ENCODE measurements around the gene TASP1.
"Not testable (repeated sequence)": the region's sequence is repeated elsewhere in the genome, so short reads cannot be mapped to it uniquely, and the experiment has no call there.

The TASP1 gene

DNA sequence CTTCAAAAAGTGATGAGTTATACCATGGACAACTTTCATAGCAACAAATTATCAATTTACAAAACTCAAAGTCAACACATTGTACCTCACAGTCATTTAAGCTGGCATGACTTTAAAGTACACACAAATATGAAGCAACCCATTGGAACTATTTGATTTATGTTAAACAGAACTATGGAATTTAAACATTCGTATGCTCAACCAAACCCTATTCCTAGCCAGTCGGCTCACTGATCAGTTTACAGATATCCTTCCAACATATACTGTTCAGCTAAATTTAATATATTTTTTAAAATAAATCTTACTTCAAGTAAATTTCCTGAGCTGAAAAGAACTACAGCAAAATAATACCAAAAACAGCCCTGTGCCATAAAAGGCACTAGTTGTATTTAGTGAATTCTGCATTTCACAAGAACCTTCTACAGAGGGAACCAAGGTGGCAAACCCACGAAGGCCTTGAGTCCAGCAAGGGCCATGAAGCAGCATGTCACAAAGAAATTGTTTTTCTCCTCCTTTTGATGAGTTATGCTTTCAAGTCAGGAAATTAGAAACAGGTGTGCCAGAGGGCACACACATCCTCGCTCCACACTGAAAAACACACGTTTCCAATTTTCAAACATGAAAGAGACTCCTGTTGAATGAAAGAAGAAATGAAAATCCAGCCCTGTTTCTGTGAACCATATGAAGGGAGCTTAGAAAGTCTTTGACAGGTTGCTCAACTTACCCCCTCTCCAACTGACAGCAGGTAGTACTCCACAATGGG is 122.8 kb downstream of the TASP1 start:
- Histone ChIP-seq H3K27ac (no peak overlapping the region), H3K4me3 (no peak overlapping the region)

GRCh38 chr20:13515291-13515690 is 123.4 kb downstream of the TASP1 start:
- H3K4me3 ChIP-seq, result no peak overlapping the region
- no peak overlapping the region for H3K27ac ChIP-seq

GRCh38 chr20:13510837-13511488 is 127.8 kb downstream of the TASP1 start:
- no peak overlapping the region for H3K4me3 ChIP-seq
- no peak overlapping the region for H3K27ac ChIP-seq

GRCh38 chr20:13507646-13508045 is 131.1 kb downstream of the TASP1 start:
- no peak overlapping the region for H3K27ac ChIP-seq
- no peak overlapping the region for H3K4me3 ChIP-seq

- no peak overlapping the region for H3K27ac ChIP-seq
- no peak overlapping the region for H3K4me3 ChIP-seq
Measured at GRCh38 chr20:13501500-13501899, 137.2 kb downstream of the TASP1 start.

GRCh38 chr20:13494019-13494418 is 144.7 kb downstream of the TASP1 start:
- Histone ChIP-seq H3K27ac (peak overlapping the region in 2 of 21 experiments; percentile 19 to 29), H3K4me3 (no peak overlapping the region)

GRCh38 chr20:13493143-13493542 is 145.6 kb downstream of the TASP1 start:
- no peak overlapping the region for H3K4me3 ChIP-seq
- H3K27ac ChIP-seq, result peak overlapping the region in 6 of 21 experiments; percentile 2 to 64 (median 32)

DNA sequence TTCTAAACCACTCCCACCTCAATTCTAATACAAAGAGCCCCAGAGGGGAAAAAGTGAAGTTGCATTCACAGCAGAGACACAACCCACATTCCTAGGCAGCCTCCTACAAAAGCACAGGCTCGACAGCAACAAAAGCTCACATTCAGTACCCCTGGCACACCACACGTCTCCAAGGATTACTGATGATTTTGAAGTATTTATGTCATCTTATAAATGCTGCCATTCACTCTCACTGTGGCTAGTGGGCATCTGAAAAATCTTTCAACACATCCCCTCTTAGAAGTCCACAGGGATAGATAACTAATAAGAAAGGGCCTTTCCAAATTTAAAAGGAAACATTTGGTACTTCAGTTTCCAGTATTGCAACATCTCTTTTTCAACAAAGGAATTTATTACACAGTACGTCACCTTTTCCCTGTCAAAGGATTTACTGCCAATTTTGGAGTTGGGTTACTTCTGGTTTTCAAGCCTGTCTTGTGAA is 146.7 kb downstream of the TASP1 start:
- Histone ChIP-seq H3K27ac (peak overlapping the region in 8 of 21 experiments; percentile 14 to 59 (median 50)), H3K4me3 (no peak overlapping the region)

- Histone ChIP-seq H3K4me3 (no peak overlapping the region), H3K27ac (no peak overlapping the region)
Measured at GRCh38 chr20:13487202-13487601, 151.5 kb downstream of the TASP1 start.

- Histone ChIP-seq H3K4me3 (no peak overlapping the region), H3K27ac (no peak overlapping the region)
Measured at GRCh38 chr20:13486694-13487093, 152.0 kb downstream of the TASP1 start.

DNA sequence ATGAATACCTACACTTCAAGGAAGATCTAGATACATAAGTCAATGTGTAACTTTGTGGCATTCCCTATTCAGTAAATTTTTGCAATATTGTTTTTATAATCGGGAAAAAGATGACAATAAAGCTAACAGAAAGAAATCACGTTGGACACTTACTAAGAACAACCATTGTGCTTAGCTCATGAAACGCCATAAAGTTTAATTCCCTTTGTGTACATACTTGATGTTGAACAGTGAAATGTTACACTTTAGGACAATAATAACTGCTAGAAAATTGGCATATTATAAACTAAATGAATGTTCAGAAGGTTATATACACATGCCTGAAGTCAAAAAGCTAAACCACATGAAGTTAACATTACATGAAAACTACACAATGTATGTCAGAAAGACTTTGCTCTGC is 153.2 kb downstream of the TASP1 start:
- Histone ChIP-seq H3K4me3 (no peak overlapping the region), H3K27ac (no peak overlapping the region)

- not testable (repeated sequence) for H3K4me3 ChIP-seq, H3K27ac ChIP-seq
Measured at GRCh38 chr20:13485019-13485418, 153.7 kb downstream of the TASP1 start.

- H3K27ac ChIP-seq, H3K4me3 ChIP-seq: not testable (repeated sequence)
Measured at GRCh38 chr20:13483472-13483871, 155.3 kb downstream of the TASP1 start.

DNA sequence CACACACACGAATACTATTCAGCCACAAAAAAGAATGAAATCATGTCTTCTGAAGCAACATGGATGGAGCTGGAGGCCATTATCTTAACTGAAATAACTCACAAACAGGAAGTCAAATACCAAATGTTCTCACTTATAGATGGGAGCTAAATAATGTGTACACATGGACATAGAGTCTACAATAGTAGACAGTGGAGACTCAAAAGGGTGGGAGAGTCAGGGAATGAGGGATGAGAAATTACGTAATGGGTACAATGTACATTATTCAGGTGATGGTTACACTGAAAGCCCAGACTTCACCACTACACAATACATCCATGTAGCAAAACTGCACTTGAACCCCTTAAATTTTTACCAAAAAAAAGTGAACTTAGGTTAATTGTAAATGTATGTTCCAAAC is 160.4 kb downstream of the TASP1 start:
- H3K27ac ChIP-seq, result no peak overlapping the region
- no peak overlapping the region for H3K4me3 ChIP-seq

DNA sequence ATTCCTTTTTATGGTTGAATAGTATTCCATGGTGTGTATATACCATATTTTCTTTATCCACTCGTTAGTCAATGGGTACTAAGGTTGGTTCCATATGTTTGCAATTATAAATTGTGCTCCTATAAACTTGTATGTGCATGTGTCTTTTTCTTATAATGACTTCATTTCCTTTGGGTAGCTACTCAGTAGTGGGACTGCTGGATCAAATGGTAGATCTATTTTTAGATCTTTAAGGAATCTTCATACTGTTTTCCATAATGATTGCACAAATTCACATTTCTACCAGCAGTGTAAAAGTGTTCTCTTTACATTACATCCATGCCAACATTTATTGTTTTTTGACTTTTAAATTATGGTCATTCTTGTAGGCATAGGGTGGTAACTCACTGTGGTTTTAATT is 164.3 kb downstream of the TASP1 start:
- Histone ChIP-seq H3K4me3 (no peak overlapping the region), H3K27ac (no peak overlapping the region)

- Histone ChIP-seq H3K4me3 (no peak overlapping the region), H3K27ac (no peak overlapping the region)
Measured at GRCh38 chr20:13469262-13469661, 169.5 kb downstream of the TASP1 start.

DNA sequence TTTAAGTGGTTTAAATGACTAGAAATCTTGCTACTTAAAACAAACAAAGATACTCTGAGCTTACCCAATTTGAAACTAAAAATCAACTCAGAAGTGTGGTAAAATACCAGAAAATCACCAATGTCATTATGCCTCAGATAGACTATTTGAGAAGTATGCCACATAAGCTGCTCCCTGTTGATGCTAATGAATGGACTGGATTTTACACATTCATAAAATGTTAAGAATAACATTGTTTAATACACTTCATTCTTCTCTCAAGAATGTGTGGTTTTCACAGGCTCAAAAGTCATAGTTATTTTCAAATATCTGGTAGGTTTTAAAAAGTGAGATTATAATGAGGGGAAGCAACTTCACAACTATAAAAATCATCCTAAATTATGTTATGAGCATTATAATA is 170.6 kb downstream of the TASP1 start:
- H3K27ac ChIP-seq, result no peak overlapping the region
- no peak overlapping the region for H3K4me3 ChIP-seq

- no peak overlapping the region for H3K4me3 ChIP-seq
- H3K27ac ChIP-seq, result no peak overlapping the region
Measured at GRCh38 chr20:13464702-13465101, 174.0 kb downstream of the TASP1 start.

DNA sequence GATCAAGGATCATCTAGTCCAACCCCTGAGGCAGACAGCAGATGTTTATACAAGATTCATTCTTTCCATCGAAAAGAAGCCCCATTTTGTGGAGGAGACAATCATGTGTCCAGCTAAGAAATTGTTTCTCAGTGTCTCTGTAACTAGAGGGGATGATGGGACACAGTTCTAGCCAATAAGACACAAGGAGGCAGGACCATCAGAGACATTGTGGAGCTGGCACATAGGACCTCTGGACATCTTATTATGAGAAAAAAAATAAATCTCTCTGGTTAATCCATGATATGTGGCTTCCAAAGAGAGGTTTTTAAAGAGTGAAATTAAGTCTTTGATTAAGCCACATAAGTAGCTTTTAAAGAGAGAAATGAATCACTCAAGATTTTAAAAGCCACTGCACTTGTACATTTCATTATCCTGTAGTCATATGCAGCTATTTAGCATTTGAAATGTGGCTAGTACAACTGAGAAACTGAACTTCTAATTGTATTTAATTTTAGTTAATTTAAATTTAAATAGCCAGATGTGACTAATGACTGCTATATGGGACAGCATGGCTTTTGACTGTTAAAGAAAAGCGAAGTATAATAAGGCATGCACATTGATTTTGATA is 176.8 kb downstream of the TASP1 start:
- no peak overlapping the region for H3K4me3 ChIP-seq
- H3K27ac ChIP-seq, result no peak overlapping the region

- no peak overlapping the region for H3K4me3 ChIP-seq
- no peak overlapping the region for H3K27ac ChIP-seq
Measured at GRCh38 chr20:13458860-13459451, 179.8 kb downstream of the TASP1 start.

- H3K4me3 ChIP-seq, result no peak overlapping the region
- no peak overlapping the region for H3K27ac ChIP-seq
Measured at GRCh38 chr20:13457487-13457886, 181.2 kb downstream of the TASP1 start.
